NB4 (cell line): ENCODE results near the gene ZFP36L2.

ENCODE experiments used
- DNase-seq: peaks from one replicate; pipeline ENCODE4 v3.0.0; 2010; ENCODE audit warnings: low read depth
- H3K4me3 ChIP-seq: one replicate; pipeline ENCODE4 v1.5.1; 2011; ENCODE audit warnings: mild to moderate bottlenecking, low read depth, low read length, moderate library complexity
- MYC ChIP-seq: IDR thresholded peaks from 2 replicates; pipeline ENCODE4 v1.6.1; 2011; ENCODE audit warnings: low read depth, low read length
- POLR2A ChIP-seq: IDR thresholded peaks from 2 replicates; pipeline ENCODE4 v1.6.1; 2011; ENCODE audit warnings: mild to moderate bottlenecking; ENCODE audit not compliant: insufficient read length; ENCODE audit errors: extremely low read depth
- TF ChIP-seq, protein P1 (sequence below): IDR thresholded peaks from one replicate; pipeline ENCODE4 v1.5.1; 2012; ENCODE audit warnings: low read depth, low read length
- TF ChIP-seq, protein P2 (sequence below): IDR thresholded peaks from 2 replicates; pipeline ENCODE4 v1.6.1; 2011; ENCODE audit warnings: low read depth, low read length

Gene ZFP36L2

DNA sequence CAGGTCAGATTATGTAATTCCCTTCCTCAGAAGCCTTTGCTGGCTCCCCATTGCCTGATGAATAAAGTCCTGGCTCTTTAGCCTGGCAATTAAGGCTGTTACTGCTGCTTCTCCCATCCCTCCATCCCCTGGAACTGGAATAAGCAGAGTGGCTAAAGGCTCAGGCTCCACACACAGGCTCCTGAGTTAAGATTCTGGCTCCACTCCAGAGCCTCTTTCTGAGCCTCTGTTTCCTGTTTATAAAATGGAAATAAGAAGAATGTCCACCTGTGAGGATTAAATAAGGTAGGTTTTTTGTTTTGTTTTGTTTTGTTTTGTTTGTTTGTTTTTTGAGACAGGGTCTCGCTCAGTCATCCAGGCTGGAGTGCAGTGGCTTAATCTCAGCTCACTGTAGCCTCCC, 50.0 kb downstream of the ZFP36L2 start:
- no peak for DNase-seq
- TF ChIP-seq POLR2A (no peak), MYC (no peak)
- TF ChIP-seq, protein P1, sequence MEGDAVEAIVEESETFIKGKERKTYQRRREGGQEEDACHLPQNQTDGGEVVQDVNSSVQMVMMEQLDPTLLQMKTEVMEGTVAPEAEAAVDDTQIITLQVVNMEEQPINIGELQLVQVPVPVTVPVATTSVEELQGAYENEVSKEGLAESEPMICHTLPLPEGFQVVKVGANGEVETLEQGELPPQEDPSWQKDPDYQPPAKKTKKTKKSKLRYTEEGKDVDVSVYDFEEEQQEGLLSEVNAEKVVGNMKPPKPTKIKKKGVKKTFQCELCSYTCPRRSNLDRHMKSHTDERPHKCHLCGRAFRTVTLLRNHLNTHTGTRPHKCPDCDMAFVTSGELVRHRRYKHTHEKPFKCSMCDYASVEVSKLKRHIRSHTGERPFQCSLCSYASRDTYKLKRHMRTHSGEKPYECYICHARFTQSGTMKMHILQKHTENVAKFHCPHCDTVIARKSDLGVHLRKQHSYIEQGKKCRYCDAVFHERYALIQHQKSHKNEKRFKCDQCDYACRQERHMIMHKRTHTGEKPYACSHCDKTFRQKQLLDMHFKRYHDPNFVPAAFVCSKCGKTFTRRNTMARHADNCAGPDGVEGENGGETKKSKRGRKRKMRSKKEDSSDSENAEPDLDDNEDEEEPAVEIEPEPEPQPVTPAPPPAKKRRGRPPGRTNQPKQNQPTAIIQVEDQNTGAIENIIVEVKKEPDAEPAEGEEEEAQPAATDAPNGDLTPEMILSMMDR = no peak
- TF ChIP-seq, protein P2, sequence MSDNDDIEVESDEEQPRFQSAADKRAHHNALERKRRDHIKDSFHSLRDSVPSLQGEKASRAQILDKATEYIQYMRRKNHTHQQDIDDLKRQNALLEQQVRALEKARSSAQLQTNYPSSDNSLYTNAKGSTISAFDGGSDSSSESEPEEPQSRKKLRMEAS = no peak
- H3K4me3 ChIP-seq = no peak overlapping the region

DNA sequence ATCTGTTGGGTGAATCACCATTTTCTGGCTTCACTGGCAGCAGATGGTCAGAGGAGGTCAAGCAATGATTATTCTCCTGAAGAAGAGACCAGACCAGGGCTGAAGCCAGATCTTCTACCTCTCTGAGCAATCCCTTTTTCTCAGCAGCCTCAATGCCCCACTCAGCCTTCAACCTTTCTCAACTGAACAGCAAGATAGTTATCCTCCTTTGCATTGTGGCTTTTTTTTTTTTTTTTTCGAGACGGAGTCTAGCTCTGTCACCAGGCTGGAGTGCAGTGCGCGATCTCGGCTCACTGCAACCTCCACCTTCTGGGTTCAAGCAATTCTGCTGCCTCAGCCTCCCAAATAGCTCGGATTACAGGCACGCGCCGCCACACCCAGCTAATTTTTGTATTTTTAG, 50.5 kb downstream of the ZFP36L2 start:
- H3K4me3 ChIP-seq = no peak overlapping the region
- no peak for DNase-seq
- TF ChIP-seq, protein P1 = no peak
- TF ChIP-seq, protein P2 = no peak
- TF ChIP-seq MYC (no peak), POLR2A (no peak)

DNA sequence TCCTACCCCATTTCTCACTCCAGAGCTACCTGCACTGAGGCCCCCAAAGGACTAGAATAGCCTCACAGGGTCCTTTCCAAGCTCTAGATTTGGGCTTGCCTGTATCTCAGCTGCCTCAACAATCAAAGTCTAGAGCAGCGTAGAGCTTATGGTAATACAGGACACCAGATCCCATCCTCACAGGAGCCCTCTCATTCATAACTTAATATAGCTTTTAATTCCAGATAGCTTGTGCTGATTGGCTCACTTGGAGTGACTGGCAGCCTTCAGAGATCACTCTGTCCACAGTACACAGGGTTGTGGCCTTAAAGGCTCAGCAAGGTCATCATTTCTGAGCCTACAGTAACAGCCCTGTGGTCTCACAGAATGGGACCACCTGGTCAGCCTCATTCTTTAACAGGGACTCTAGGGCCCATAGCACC, 51.4 kb downstream of the ZFP36L2 start:
- no peak for DNase-seq
- no peak overlapping the region for H3K4me3 ChIP-seq
- TF ChIP-seq, protein P2 = no peak
- TF ChIP-seq MYC = no peak

DNA sequence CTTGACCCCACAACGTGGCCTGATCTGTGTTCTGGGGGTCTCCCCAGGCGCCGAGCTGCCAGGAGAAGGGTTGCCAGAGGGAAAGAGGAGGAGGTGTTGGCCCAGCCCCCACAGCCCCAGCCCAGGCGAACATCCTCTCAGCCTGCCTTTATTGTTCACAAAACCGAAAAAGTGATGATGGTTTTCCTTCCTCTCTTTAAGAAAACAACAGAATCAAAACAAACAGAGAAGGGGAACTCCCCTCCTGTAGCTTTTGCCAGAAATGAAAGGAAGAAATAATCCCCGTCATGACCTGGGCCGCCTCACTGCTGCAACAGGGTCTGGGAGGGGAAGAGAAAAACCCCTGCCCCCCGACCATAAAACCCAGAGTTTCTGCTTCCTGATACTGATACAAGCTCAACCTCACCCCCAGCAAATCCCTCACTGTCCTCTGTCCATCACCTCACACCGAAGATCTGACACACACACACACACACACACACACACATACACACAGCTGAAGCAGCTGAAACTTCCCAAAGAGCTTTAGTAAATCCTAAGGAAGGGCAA, 52.0 kb downstream of the ZFP36L2 start:
- TF ChIP-seq, protein P1 = no peak
- TF ChIP-seq MYC (no peak), POLR2A (no peak)
- TF ChIP-seq, protein P2 = no peak
- no peak overlapping the region for H3K4me3 ChIP-seq
- peak; percentile 82 for DNase-seq
